Thoracic aorta (tissue), 2 donors: ENCODE data around the gene BMP6. TPM values are rescaled to one million over a fixed set of nuclear protein-coding genes. Genes with fewer than 3 reads are reported as not detected.

Source experiments
- ATAC-seq: fragments of 150-250 bp; one replicate; pipeline ENCODE4 v1.8.0; 2017; ENCODE audit warnings: low read depth; ENCODE audit not compliant: insufficient number of reproducible peaks, low FRiP score
- DNase-seq: peaks from one replicate; pipeline ENCODE4 v3.0.0-alpha.2; 2020; ENCODE audit warnings: low spot score
- H3K27ac ChIP-seq, 2 donors: fragments of 200-600 bp; sonication (generic); 1 replicate in 1 of 2; 2 replicates in 1 of 2; pipeline ENCODE4 v1.5.1; 2016; ENCODE audit warnings: mild to moderate bottlenecking in 2 of 2, moderate library complexity in 2 of 2
- H3K27me3 ChIP-seq: fragments of 200-600 bp; sonication (generic); replicated peaks from 2 replicates; pipeline ENCODE4 v1.6.0; 2016; ENCODE audit warnings: mild to moderate bottlenecking; ENCODE audit not compliant: insufficient read depth
- H3K36me3 ChIP-seq: fragments of 200-600 bp; sonication (generic); one replicate; pipeline ENCODE4 v1.5.1; 2016
- H3K4me1 ChIP-seq, 2 donors: fragments of 200-600 bp; sonication (generic); 1 replicate in 1 of 2; 2 replicates in 1 of 2; pipeline versions ENCODE4 v1.5.1 to v1.6.0; 2016; ENCODE audit warnings: low read depth in 2 of 2, mild to moderate bottlenecking in 1 of 2; ENCODE audit not compliant: control insufficient read depth in 1 of 2
- H3K4me3 ChIP-seq: fragments of 200-600 bp; sonication (generic); 2 replicates; pipeline ENCODE4 v1.5.1; 2016; ENCODE audit warnings: mild to moderate bottlenecking
- H3K9me3 ChIP-seq: fragments of 200-600 bp; sonication (generic); 2 replicates; pipeline ENCODE4 v1.5.1; 2016
- CTCF ChIP-seq: fragments of 200-600 bp; sonication (generic); IDR thresholded peaks from one replicate; pipeline ENCODE4 v1.5.1; 2019; ENCODE audit warnings: antibody characterized with exemption
- total RNA-seq, 2 donors: library from RNA; depleted of rRNA; stranded (reverse); fragments of >200 nt; gene quantifications; one replicate each; pipeline versions ENCODE4 v1.1.0 to v1.2.3, GENCODE V29; 2016

Gene BMP6
- total RNA-seq, 2 donors from 2014 or later, result 4.7 TPM

GRCh38 chr6:7701212-7701834, 24.6 kb upstream of the BMP6 start:
- DNase-seq, result no peak
- H3K4me1 ChIP-seq, result peaks cover 0 to 6% of the 10 kb centered on the region in 2 donors
- no peaks in the 10 kb centered on the region for H3K36me3 ChIP-seq
- no peak for ATAC-seq
- TF ChIP-seq CTCF, result no peak
- H3K27ac ChIP-seq, result no peak overlapping the region
- H3K27me3 ChIP-seq, result no peaks in the 10 kb centered on the region
- H3K4me3 ChIP-seq, result no peak overlapping the region
- no peaks in the 10 kb centered on the region for H3K9me3 ChIP-seq

- no peaks in the 10 kb centered on the region for H3K4me1 ChIP-seq
- no peak overlapping the region for H3K4me3 ChIP-seq
- DNase-seq (no peak), ATAC-seq (no peak)
- H3K27ac ChIP-seq, result no peak overlapping the region
- no peak for TF ChIP-seq CTCF
- H3K36me3 ChIP-seq, result no peaks in the 10 kb centered on the region
- no peaks in the 10 kb centered on the region for H3K27me3 ChIP-seq
- H3K9me3 ChIP-seq, result no peaks in the 10 kb centered on the region
These were observed 22.7 kb upstream of the BMP6 start for GRCh38 chr6:7703148-7703680.

GRCh38 chr6:7705483-7705882, 20.4 kb upstream of the BMP6 start:
- Histone ChIP-seq H3K4me1 (no peaks in the 10 kb centered on the region), H3K27me3 (no peaks in the 10 kb centered on the region), H3K9me3 (no peaks in the 10 kb centered on the region), H3K27ac (no peak overlapping the region), H3K4me3 (no peak overlapping the region), H3K36me3 (no peaks in the 10 kb centered on the region)
- DNase-seq (no peak), ATAC-seq (no peak)
- no peak for TF ChIP-seq CTCF

GRCh38 chr6:7706269-7706668, 19.6 kb upstream of the BMP6 start:
- Histone ChIP-seq H3K4me1 (no peaks in the 10 kb centered on the region), H3K27me3 (no peaks in the 10 kb centered on the region), H3K27ac (no peak overlapping the region), H3K4me3 (no peak overlapping the region), H3K9me3 (no peaks in the 10 kb centered on the region), H3K36me3 (no peaks in the 10 kb centered on the region)
- DNase-seq (no peak), ATAC-seq (no peak)
- no peak for TF ChIP-seq CTCF

GRCh38 chr6:7707787-7708186, 18.1 kb upstream of the BMP6 start:
- Histone ChIP-seq H3K4me3 (no peak overlapping the region), H3K27me3 (no peaks in the 10 kb centered on the region), H3K4me1 (no peaks in the 10 kb centered on the region), H3K27ac (no peak overlapping the region), H3K9me3 (no peaks in the 10 kb centered on the region), H3K36me3 (no peaks in the 10 kb centered on the region)
- TF ChIP-seq CTCF, result no peak
- DNase-seq (no peak), ATAC-seq (no peak)
